HG03066 (cell line): ENCODE measurements around the gene CCNC.

ENCODE experiments used
- ATAC-seq: cut with Tn5 transposase; IDR thresholded peaks from one replicate; pipeline ENCODE4 v1.9.1; 2021; ENCODE audit warnings: low read depth; ENCODE audit not compliant: unreplicated experiment

Gene CCNC, protein sequence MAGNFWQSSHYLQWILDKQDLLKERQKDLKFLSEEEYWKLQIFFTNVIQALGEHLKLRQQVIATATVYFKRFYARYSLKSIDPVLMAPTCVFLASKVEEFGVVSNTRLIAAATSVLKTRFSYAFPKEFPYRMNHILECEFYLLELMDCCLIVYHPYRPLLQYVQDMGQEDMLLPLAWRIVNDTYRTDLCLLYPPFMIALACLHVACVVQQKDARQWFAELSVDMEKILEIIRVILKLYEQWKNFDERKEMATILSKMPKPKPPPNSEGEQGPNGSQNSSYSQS

DNA sequence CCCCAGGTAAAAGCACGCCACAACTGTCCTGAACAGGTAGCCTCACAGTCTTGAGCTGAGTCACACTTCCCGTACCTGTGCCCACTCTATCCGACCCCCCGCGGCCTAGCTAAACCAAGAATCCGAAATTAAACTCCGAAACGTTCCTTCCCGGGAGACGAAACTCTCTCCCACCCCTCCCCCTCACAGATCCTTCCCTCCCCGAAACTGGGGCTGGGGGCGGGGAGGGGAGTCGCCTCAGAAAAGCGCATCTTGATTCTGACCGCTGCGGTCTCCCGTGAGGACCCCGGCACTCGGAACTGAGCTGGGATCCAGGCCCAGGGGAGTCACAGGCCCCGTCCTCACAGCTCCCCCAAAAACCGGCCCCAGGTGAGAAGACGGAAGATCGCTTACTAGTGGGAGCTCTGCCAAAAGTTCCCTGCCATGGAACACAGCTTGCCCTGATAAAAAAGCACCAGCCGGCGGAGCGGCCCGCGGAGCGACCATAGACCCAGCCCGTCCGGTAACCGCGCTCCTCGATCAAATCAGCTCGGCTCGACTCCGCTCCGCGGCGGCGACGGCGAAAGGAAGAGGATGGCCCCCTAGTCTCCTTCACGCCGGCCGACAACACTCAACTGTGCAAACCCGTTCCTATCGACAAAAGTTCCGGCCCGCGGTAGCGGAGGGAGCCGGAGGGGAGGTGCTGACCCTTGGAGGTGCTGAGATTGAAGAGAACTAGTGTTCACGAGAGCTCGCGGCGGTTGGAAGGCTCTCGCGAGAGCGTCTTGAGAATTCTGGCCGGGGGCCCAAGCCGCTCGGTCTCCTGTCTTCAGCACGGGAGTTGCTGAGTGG is at the start of gene CCNC:
TSS of gene CCNC (minus strand) at position 558 of the 831 bp plus-strand sequence. CDS start at position 425, 133 bp downstream.
- peak; percentile 96 for ATAC-seq

DNA sequence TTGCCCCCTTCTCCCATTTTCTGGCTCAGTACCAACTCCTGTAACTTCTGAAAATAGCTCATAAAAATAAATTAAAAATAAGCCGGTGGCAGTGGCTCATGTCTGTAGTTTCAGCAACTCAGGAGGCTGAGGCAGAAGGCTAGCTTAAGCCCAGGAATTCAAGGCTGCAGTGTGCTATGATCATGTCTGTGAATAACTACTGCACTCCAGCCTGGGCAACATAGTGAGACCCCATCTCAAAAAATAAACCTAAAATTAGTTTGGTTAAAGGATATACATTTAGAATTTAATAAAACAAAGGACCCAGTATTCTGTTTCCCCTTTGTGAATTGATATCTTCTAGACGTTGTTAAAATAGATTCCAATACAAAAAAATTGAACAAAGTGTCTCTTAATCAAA is 48.7 kb upstream of the CCNC start:
- ATAC-seq: no peak

DNA sequence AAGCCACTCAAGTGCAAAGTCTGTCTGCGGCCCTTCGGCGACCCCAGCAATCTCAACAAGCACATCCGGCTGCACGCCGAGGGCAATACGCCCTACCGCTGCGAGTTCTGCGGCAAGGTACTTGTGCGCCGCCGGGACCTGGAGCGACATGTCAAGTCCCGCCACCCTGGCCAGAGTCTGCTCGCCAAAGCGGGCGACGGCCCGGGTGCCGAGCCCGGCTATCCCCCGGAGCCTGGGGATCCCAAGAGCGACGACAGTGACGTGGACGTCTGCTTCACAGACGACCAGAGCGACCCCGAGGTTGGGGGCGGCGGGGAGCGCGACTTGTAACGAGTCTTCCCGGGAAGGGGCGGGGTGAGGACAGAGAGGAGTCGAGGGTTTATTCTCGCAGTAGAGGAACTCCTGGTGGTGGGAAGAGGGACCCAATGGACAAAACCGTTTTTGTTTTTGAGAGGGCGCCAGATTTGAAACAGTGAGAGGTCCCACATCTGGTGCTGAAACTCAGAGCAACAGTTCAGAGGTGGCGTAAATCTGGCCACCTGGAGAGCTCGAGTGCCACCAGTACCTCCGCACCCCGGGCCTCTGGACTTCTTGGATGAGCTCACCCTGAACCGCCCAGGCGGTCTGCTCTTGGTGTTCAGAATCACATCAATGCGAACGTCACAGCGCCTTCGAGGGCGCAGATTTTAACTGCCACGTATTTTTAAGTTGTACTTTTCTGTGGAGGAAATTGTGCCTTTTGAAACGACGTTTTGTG is 46.1 kb upstream of the CCNC start:
- ATAC-seq: no peak

DNA sequence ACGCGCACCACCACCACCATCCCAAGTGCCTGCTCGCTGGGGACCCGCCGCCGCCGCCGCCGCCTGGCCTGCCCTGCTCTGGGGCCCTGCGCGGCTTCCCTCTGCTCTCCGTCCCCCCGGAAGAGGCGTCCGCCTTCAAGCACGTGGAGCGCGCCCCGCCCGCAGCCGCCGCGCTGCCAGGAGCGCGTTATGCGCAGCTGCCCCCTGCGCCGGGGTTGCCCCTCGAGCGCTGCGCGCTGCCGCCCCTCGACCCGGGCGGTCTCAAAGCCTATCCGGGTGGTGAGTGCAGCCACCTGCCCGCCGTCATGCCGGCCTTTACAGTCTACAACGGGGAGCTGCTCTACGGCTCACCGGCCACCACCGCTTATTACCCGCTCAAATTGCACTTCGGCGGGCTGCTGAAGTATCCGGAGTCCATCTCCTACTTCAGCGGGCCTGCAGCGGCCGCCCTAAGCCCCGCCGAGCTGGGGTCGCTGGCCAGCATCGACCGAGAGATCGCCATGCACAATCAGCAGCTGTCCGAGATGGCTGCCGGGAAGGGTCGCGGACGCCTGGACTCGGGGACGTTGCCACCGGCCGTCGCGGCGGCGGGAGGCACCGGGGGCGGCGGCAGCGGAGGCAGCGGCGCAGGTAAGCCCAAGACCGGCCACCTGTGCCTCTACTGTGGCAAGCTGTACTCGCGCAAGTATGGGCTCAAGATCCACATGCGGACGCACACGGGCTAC is 45.4 kb upstream of the CCNC start:
- peak; percentile 52 for ATAC-seq

DNA sequence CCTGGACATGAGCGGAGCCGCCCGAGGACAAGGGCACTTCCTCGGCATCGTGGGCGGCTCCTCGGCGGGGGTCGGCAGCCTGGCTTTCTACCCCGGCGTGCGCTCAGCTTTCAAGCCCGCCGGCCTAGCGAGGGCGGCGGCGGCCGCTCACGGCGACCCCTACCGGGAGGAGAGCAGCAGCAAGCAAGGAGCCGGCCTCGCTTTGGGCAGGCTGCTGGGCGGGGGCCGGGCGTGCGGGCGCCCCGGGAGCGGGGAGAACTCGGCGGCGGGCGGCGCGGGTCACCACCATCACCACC is 44.9 kb upstream of the CCNC start:
- peak; percentile 58 for ATAC-seq

DNA sequence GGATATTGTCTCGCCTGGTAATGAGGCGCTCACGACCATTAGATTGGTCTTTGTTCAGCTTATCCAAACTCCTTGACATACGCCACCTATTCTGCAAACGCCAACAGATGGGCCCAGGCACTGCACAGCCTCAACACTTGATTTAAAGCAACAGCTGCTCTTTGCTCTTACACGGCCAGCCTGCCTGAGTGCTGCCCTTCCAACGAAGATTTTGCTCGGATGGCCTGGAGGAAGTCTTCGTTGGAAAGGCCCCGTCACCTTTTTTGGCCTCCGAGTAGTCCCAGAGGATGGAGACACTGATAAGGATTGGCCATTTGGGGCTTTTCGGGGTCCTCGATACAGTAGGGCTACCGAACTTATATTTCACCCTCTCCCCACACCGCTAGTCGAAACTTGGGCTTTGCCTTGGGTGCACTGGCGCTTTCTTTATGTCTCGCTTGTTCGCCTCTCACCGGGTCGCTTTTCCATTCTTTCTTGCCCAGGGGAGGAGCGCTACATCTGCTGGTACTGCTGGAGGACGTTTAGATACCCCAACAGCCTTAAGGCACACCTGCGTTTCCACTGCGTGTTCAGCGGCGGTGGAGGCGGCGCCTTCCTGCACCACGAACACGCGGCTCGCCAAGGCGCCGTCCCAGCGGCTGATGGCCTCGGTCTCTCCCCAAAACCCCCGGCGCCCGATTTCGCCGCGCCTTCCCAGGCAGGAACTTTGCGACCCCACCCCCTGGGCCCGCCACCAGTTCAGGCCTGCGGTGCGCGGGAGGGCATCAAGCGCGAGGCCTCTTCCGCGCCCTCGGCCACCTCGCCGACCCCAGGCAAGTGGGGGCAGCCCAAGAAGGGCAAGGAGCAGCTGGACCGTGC is 44.3 kb upstream of the CCNC start:
- ATAC-seq: peak; percentile 6

DNA sequence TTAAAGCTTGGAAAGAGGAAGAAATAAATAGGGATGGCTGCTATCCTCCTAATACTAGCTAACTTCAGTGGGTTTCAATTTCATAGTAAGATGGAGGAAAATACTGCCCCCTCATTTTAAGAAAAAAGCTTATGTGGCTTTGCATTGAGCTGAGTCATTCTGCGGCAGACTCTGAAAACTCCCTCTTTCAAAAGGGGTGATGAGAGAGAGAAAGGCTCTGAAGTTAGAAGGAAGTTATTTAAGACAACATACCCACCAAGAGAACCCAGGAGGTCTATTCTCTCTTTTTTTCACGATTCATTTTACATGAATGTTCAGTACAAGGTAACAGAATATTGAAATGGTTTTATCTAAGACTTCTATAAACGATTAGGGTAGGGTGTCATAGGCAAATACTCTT is 42.7 kb upstream of the CCNC start:
- peak; percentile 50 for ATAC-seq

DNA sequence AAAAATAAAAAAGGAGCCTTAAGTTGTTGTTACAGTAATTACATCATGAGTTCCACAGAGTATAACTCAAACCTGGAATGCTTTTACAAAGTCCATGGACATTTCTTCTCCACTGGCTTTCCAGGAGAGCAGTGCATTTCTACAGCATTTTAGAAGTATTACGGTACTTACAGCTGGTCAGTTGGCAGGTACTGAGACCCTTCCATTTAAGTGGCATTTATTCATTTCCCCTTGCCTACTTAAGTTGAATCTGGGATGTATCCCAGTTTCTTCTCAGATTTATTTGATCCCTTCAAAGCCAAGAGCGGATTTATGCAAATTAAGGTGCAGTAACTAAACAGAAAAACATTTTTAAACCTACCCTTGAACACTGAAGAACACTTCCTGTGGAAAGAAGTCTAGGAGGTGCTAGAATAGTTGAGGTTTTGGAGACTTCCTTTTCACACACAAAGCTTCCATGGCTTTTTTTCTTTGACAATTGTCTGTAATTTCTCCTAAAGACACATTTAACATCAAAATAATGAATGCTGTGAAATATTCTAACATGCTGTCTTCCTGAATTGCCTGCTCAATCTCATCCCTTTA is 41.5 kb upstream of the CCNC start:
- ATAC-seq: no peak

DNA sequence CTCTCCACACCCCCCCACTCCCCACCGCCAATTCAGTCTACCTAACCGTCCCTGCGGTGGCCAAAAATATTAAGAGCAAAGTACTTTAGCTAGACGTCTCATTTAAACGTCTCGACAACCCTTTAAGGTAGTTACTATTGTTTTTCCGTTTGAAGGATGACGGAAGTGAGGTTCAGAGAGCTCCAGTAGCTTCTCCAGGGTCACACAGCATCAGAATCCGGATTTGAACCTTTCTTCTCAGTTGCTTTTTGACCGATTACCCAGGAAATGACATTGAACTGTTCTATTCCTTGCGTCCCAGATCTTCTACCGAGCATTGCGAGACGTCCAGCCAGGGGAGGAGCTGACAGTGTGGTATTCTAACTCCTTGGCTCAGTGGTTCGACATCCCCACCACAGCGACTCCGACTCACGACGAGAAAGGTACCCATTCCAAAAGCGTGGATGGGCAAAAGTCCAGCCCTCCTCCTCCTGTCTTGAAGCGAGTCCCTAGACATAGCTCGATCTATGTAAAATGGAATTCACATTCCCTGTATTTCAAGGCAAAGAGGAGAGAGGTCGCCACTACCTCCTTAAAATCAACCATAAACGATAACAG is 40.5 kb upstream of the CCNC start:
- ATAC-seq: no peak

DNA sequence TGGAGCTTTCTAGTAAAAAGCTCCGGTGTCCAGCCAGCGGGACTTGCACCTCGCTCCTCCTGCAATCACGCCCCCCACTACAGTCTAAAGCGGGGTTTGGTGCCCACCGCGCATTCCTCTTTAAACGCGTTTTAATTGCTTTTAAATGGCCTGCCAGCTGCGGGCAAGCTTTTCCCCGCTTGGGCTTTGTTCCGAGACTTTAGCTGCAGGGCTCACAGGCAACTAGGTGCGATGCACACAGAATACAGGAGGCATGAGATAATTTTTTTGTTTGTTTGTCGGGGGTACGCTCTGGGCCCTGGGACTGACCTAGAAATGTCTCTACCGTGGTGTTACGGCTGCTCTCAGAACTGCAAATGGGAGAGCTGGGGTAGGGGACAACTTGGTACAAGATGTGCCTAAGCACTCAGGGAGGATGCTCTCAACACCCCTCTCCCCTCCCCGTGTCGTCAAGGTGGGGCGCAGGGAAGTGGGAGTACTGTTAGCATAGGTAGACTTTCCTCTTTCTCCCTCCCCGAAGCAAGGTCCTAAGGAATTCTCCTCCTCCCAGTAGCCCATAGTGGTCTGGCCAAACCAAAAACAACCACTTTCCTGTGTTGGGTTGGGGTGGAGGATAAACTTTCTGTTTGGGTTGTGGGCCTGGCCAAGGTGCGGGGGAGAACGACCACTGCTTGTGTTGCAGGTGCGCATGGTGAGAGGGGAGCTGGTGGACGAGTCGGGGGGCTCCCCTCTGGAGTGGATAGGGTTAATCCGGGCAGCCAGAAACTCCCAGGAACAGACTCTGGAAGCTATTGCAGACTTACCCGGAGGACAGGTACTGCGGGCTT is 39.8 kb upstream of the CCNC start:
- no peak for ATAC-seq

DNA sequence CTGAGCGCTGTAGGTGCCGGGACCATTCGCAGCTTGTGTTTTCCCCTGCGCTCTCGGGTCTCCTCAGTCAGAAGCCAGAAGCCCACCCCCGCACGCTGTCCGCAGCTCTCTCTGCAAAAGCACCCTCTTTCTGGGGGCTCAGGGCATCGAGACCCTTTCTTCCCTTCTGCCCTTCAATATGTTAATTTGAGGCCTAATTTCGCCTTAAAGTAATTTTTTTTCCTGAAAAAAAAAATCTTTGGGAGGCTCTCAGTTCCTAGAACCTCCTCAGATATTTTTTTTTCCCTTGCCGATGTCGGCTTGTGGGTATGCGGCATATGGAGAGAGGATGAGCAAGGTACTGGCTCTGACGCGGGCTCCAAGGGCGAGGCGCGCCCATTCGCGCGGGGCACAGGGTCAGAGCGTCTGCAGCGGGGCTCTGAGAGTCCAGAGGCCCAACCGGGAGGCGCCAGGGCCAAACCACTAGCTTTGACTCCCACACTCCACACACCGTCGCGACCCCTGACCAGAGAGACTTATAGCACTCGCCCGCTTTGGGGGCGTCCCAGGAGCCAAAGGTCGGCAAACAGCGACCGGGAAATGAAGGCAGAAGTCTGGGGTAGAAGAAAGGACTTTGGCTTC is 39.1 kb upstream of the CCNC start:
- no peak for ATAC-seq

DNA sequence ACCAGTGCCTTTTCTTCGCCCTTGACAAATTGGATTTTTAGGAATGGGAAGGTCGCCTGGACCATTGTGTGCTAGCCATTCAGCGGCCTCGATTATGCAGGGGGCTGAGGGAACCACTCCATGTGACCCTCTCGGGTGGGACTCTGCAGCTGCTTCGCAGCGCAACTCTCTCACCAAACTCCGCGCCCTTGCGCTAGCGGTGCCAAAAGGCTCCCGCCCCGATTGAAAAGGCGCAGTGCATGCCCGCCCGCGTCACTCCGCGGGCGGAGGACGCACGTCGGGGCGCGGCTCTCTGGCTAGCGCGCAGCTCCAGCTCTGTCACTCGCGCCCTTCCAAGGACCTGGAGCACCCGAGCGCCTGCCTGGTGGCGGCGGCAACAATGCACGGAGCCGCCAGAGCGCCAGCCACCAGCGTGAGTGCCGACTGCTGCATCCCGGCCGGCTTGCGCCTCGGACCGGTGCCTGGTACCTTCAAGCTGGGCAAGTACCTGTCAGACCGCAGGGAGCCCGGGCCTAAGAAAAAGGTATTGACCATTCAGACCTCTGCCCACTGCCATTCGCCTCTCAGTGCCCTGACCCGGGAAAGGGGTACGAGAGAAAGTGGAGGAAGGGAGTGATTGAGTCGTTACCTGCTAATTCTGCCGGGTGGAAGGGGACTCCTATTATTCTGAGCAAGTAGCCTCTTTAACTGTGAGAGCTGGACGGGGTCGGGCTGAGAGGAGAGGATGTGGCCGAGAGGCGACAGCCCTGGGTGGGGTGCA is 38.4 kb upstream of the CCNC start, which contains the start of gene PRDM13:
TSS of gene PRDM13 (plus strand) at position 178 of the 760 bp plus-strand sequence. CDS start at position 380, 202 bp downstream.
- ATAC-seq: no peak

DNA sequence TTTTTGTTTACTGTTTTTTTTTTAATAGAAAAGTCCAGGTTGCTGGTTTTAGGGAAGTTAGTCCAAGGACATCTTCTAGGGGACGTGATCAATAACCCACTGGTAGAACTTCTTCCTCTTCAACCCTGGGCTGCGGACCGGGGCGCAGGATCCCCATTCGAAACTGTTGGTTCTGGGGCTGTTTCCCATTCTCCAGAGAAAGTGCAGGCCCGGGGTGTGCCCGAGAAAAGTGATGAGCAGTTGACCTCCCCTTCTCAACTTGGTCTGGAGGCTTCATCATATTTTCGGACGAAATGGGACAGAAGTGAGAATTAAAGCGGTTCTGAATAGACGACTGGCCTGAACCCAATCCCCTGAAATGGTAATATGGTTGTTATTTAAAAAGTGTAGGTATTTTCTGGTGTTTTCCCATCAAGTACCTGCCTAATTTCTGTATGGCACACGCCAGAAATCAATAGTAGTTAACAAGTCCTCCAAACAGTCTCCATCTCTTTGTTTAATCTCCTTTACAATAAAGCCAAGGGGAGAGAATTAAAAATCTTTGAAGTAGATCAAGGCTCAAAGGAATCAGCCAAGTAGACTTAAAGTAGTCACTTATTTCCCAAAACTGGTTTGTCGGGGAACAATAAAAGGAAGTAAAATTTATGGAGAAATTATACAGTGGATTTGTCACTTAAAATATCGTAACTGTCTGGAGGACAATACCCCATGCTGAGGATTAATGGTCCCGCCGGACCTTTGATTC is 37.6 kb upstream of the CCNC start:
- no peak for ATAC-seq

DNA sequence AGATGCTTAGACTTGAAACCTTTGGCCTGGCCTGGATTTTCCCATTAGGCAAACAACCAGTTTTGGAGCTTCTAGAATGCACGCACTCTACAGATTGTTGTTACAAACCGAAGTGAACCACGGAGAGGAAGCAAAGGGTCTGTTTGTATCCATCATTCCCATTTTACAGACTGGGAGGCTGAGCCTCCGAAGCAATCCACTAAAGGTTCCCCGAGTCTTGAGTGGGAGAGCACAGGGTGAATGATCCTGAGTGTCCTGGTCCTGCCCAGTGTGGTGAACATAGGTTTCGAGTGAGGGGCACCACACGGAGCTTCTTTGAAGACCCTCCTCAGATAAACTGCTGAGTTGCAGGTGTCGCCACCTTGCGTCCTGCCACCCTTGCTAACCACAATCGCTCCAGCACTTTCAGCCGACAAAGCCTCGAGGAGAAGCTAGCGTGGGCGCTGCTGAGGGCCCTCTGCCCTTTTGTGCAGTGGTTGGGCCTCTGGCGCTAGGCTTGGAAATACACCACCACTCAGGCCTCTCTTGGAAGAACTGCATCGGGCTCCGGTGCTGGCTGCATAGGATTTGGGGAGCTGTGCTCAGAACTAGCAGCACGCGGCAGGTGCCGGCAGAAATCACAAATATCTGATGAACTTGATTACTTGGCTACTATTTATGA is 36.7 kb upstream of the CCNC start:
- no peak for ATAC-seq

DNA sequence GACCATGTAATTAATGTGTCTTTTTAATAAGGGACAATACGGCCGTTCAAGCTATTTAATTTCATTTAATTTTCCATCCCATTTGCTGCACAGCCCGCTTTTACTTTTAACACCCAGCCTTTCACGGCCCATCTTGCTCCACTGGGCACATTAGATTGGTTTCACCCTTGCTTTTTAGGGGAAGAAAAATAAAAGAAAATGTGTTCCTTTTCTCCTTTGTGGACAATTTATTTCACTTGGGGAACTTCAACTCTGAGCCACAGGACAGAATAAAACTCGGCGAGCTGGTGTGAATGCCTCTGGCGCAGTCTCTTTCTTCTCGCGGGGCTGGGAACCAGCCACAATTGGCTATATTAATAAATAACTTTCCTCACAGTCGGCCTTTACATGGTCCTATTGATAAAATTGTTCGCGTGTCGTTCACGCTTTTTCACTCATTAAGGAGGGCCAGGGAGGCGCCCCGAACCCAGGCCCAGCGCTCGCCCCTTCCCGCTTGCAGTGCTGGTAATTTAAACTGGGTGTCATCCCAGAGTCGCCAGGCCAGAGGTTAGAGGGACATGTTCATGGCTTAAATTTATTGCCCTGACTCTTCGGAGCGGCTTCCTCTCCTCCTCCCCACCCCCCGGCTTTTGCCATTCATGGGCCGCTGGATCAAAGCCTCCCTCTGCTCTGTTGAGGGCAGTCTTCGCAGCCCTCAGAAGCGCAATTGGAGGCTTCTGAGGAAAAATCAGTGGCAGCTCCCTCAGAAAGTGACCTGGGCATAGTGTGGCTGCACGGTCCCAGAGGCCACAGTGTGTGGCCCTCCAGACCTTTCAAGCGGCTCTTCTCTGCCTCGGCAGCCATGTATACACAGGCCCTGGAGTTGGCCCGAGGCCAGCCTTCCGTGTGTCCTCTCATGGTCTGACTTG is 36.0 kb upstream of the CCNC start:
- ATAC-seq: no peak
